OCI-LY1 (cell line): Measurements from ENCODE around the gene SOS1.

Experiments
- H2AFZ ChIP-seq: fragments of 200-600 bp; sonication (generic), shearing (Covaris generic); 2 replicates; pipeline ENCODE4 v1.6.0; 2014; ENCODE audit warnings: antibody characterized with exemption, mild to moderate bottlenecking, low read length
- H3F3A ChIP-seq: fragments of 200-600 bp; sonication (generic), shearing (Covaris generic); 2 replicates; pipeline ENCODE4 v1.6.0; 2014; ENCODE audit warnings: mild to moderate bottlenecking, antibody characterized with exemption, low read length, moderate library complexity; ENCODE audit not compliant: insufficient read depth
- H3K27ac ChIP-seq: fragments of 200-600 bp; sonication (generic); 2 replicates; pipeline ENCODE4 v1.5.1; 2014; ENCODE audit warnings: low read length, mixed run types, mild to moderate bottlenecking, low read depth; ENCODE audit not compliant: poor library complexity, severe bottlenecking
- H3K27me3 ChIP-seq: fragments of 200-600 bp; sonication (generic); 2 replicates; pipeline ENCODE4 v1.6.0; 2014; ENCODE audit warnings: antibody characterized with exemption, mild to moderate bottlenecking, low read length, moderate library complexity; ENCODE audit not compliant: insufficient read depth
- H3K36me3 ChIP-seq: fragments of 200-600 bp; sonication (generic); 2 replicates; pipeline ENCODE4 v1.6.1; 2014; ENCODE audit warnings: mild to moderate bottlenecking, antibody characterized with exemption, low read length, moderate library complexity, mixed read lengths; ENCODE audit not compliant: insufficient read depth
- H3K4me1 ChIP-seq: fragments of 200-600 bp; sonication (generic); 2 replicates; pipeline ENCODE4 v1.5.1; 2014; ENCODE audit warnings: mild to moderate bottlenecking, low read length, moderate library complexity; ENCODE audit not compliant: insufficient read depth, severe bottlenecking
- H3K4me2 ChIP-seq: fragments of 200-600 bp; sonication (generic), shearing (Covaris generic); 2 replicates; pipeline ENCODE4 v1.6.1; 2014; ENCODE audit warnings: low read length
- H3K4me3 ChIP-seq: fragments of 200-600 bp; sonication (generic); 2 replicates; pipeline ENCODE4 v1.5.1; 2014; ENCODE audit warnings: low read length, low read depth, mild to moderate bottlenecking, mixed read lengths; ENCODE audit not compliant: poor library complexity, severe bottlenecking
- H3K79me2 ChIP-seq: fragments of 200-600 bp; shearing (Covaris generic); 2 replicates; pipeline ENCODE4 v1.6.1; 2016; ENCODE audit warnings: mixed run types, low read length, mixed read lengths; ENCODE audit not compliant: insufficient read depth
- H3K9ac ChIP-seq: fragments of 200-600 bp; sonication (generic), shearing (Covaris generic); 2 replicates; pipeline ENCODE4 v1.6.1; 2014; ENCODE audit warnings: mild to moderate bottlenecking, low read length, mixed read lengths
- H3K9me2 ChIP-seq: fragments of 200-600 bp; sonication (generic), shearing (Covaris generic); 2 replicates; pipeline ENCODE4 v1.6.1; 2014; ENCODE audit warnings: low read depth, mild to moderate bottlenecking, low read length, mixed read lengths
- H3K9me3 ChIP-seq: fragments of 200-600 bp; shearing (Covaris generic); 2 replicates; pipeline ENCODE4 v1.6.1; 2014; ENCODE audit warnings: low read length, mixed read lengths
- H4K20me1 ChIP-seq: fragments of 200-600 bp; sonication (generic), shearing (Covaris generic); 2 replicates; pipeline ENCODE4 v1.6.0; 2016; ENCODE audit warnings: mild to moderate bottlenecking, low read length; ENCODE audit not compliant: insufficient read depth
- CTCF ChIP-seq: fragments of 200-600 bp; sonication (generic), shearing (Covaris generic); IDR thresholded peaks from 2 replicates; pipeline ENCODE4 v1.5.1; 2017; ENCODE audit warnings: mild to moderate bottlenecking, antibody characterized with exemption, low read length, moderate library complexity, mixed read lengths
- EZH2 ChIP-seq: fragments of 200-600 bp; sonication (generic), shearing (Covaris generic); IDR thresholded peaks from 2 replicates; pipeline ENCODE4 v1.8.0; 2017; ENCODE audit warnings: borderline replicate concordance, mixed run types, mild to moderate bottlenecking, antibody characterized with exemption, low read length, moderate library complexity, mixed read lengths

Gene SOS1

GRCh38 chr2:39020383-39020782 lies 100.5 kb downstream of the SOS1 start:
- Histone ChIP-seq H4K20me1 (no peaks in the 10 kb centered on the region), H3K4me3 (no peak overlapping the region), H3K36me3 (peaks cover 17% of the 10 kb centered on the region), H3K4me2 (no peak overlapping the region), H3K9me3 (no peaks in the 10 kb centered on the region), H3F3A (no peaks in the 10 kb centered on the region), H3K9ac (no peak overlapping the region), H3K9me2 (no peaks in the 10 kb centered on the region), H3K4me1 (no peaks in the 10 kb centered on the region), H3K27me3 (no peaks in the 10 kb centered on the region), H3K27ac (no peak overlapping the region), H3K79me2 (no peaks in the 10 kb centered on the region), H2AFZ (no peak overlapping the region)
- no peak for TF ChIP-seq CTCF
- no peak for TF ChIP-seq EZH2

- H3F3A ChIP-seq = no peaks in the 10 kb centered on the region
- H3K4me3 ChIP-seq = no peak overlapping the region
- no peaks in the 10 kb centered on the region for H3K27me3 ChIP-seq
- no peaks in the 10 kb centered on the region for H4K20me1 ChIP-seq
- H3K9me3 ChIP-seq = no peaks in the 10 kb centered on the region
- H3K79me2 ChIP-seq = no peaks in the 10 kb centered on the region
- H3K9me2 ChIP-seq = no peaks in the 10 kb centered on the region
- no peak overlapping the region for H2AFZ ChIP-seq
- H3K4me2 ChIP-seq = no peak overlapping the region
- no peak for TF ChIP-seq CTCF
- no peaks in the 10 kb centered on the region for H3K4me1 ChIP-seq
- no peak overlapping the region for H3K9ac ChIP-seq
- peaks cover 17% of the 10 kb centered on the region for H3K36me3 ChIP-seq
- H3K27ac ChIP-seq = no peak overlapping the region
These were observed 102.2 kb downstream of the SOS1 start for GRCh38 chr2:39018638-39019037.

GRCh38 chr2:39017334-39017733 lies 103.5 kb downstream of the SOS1 start:
- no peaks in the 10 kb centered on the region for H3K79me2 ChIP-seq
- H4K20me1 ChIP-seq = no peaks in the 10 kb centered on the region
- H3K27ac ChIP-seq = no peak overlapping the region
- no peaks in the 10 kb centered on the region for H3K4me1 ChIP-seq
- no peak overlapping the region for H3K4me2 ChIP-seq
- no peak overlapping the region for H2AFZ ChIP-seq
- no peaks in the 10 kb centered on the region for H3F3A ChIP-seq
- H3K9ac ChIP-seq = no peak overlapping the region
- H3K27me3 ChIP-seq = no peaks in the 10 kb centered on the region
- no peak overlapping the region for H3K4me3 ChIP-seq
- TF ChIP-seq EZH2 = no peak
- TF ChIP-seq CTCF = no peak
- peaks cover 16% of the 10 kb centered on the region for H3K36me3 ChIP-seq
- H3K9me2 ChIP-seq = no peaks in the 10 kb centered on the region
- no peaks in the 10 kb centered on the region for H3K9me3 ChIP-seq
